Activated naive CD4-positive, alpha-beta T cell treated with anti-CD3 and anti-CD28 coated beads, Interleukin-2, amount 10 ng/mL, durations not matched to agents 7 days and 5 days (primary cell): ENCODE data around the gene EHMT2.

Experiments
- CTCF ChIA-PET: fragments of 350-600 bp; sonication (Branson Sonifier 250); formaldehyde crosslinking; loops from one replicate; lab custom pipeline; 2021; ENCODE audit warnings: antibody characterized with exemption; lab: Charles Lee
- DNase-seq: peaks from one replicate; pipeline ENCODE4 v3.0.0-alpha.2; 2020
- H3K27ac Mint-ChIP-seq: one replicate; pipeline ENCODE4 v1.8.0; 2021; ENCODE audit warnings: mild to moderate bottlenecking, moderate library complexity, mixed read lengths
- H3K27me3 Mint-ChIP-seq: one replicate; pipeline ENCODE4 v1.8.0; 2021; ENCODE audit warnings: mild to moderate bottlenecking, mixed read lengths
- H3K36me3 Mint-ChIP-seq: one replicate; pipeline ENCODE4 v1.8.0; 2021; ENCODE audit warnings: mixed read lengths
- H3K4me1 Mint-ChIP-seq: one replicate; pipeline ENCODE4 v1.8.0; 2021; ENCODE audit warnings: mixed read lengths
- H3K4me3 Mint-ChIP-seq: one replicate; pipeline ENCODE4 v1.8.0; 2021; ENCODE audit warnings: mild to moderate bottlenecking, moderate library complexity, mixed read lengths
- H3K9me3 Mint-ChIP-seq: one replicate; pipeline ENCODE4 v1.8.0; 2021; ENCODE audit warnings: mixed read lengths

Gene EHMT2

GRCh38 chr6:31889331-31889972, 8.0 kb downstream of the EHMT2 start:
- CTCF ChIA-PET = interaction anchor here (0.6 to 2.1 kb wide), 2 partner anchors 63 to 175 kb away, joined by 3 to 7 read pairs; no protein-coding TSS in a partner anchor
- no peak for DNase-seq
- Mint-ChIP-seq H3K9me3 (no peaks in the 10 kb centered on the region), H3K27me3 (no peaks in the 10 kb centered on the region), H3K36me3 (peaks cover 47% of the 10 kb centered on the region), H3K4me1 (peaks cover 9% of the 10 kb centered on the region), H3K4me3 (no peak overlapping the region), H3K27ac (no peak overlapping the region)

DNA sequence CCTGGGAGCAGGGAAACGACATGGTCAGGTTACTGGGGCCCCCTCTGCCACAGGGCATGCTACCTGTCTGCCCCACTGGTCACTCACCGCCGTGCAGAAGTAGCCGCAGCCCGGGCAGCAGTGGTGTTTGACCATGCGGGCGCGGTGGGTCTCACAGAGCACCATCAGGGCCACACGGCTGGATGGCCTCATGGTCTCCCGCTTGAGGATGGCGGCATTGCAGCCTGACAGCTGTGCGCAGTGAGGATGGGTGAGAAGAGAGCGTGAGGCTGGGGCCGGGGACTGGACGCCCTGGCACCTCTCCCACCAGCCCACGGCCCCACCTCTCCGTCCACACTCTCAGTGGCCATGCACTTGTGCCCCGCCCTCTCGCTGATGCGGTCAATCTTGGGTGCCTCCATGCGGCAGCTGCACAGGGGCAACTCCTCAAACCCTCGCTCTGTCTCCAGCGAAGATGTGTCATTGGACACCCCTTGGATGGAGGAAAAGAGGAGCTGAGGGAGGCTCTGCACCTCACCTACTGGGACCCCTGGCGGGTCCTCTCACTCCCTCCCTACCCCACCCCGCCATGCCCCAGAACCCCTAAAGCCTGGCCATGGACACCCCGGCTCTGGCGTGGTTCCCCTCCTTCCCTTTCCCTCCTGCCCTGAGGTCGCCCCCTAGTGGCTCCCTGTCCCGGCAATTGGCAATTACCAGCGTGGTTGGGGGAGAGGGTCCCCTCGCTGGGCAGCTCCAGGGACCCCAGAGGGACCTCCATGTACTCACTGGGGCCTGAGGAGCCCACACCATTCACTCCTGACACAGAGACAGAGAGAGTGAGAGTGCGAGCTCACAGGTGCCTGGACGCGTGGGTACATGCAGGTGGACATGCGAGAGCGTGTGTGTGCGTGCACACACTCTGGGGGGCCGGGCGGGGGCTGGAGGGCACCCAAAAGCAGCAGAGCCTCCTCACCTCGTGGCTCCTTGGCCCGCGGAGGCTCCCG, 8.9 kb downstream of the EHMT2 start:
- H3K27ac Mint-ChIP-seq = no peak overlapping the region
- no peak overlapping the region for H3K4me3 Mint-ChIP-seq
- no peaks in the 10 kb centered on the region for H3K27me3 Mint-ChIP-seq
- CTCF ChIA-PET = interaction anchor here (0.6 to 2.1 kb wide), 5 partner anchors 41 to 199 kb away, joined by 3 to 7 read pairs (median 3); no protein-coding TSS in a partner anchor
- H3K4me1 Mint-ChIP-seq = peaks cover 8% of the 10 kb centered on the region
- no peaks in the 10 kb centered on the region for H3K9me3 Mint-ChIP-seq
- H3K36me3 Mint-ChIP-seq = peaks cover 45% of the 10 kb centered on the region
- peak; percentile 60 for DNase-seq

DNA sequence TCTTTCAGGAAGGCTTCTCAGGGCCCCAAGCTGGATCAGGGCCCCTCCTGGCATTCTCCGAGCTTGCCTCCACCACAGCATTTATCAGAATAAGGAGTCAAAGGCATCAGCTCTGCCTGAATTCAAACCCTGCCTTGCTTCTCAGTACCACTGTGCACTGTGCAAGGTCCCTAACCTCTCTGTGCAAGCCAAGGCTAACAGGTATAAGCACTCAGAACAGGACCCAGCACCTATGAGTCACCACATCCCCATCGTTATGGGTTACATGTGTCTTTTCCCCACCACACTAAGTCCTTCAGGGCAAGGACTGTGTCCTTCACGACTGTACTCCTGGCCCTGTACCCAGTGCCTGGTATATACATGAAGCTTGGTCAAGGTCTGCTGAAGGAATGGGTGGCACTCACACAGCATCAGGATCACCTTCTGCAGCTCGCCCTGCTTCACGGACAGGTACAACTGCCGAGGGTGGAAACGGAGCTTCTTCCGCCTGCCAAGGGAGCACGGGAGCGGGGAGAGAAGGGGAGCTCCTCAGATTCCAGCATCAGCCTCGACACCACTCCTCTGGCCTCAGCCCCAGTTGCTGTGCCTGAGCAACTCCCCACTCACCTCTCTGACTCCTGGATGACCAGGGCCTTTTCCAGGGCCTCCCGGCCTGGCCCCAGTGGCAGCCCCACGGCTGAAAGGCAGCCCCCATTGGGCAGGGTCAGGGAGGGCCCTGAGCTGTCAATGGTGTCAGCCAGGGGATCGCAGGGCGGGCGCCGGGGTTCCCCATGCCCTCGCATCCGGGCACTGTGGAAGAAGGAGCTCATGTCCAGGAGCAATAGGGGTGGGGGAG, 10.1 kb downstream of the EHMT2 start:
- H3K9me3 Mint-ChIP-seq = no peaks in the 10 kb centered on the region
- H3K27me3 Mint-ChIP-seq = no peaks in the 10 kb centered on the region
- CTCF ChIA-PET = interaction anchor here (0.7 to 1.0 kb wide), 2 partner anchors 24 to 65 kb away, joined by 3 to 4 read pairs; partner anchors contain the start of gene NEU1
- no peak overlapping the region for H3K4me3 Mint-ChIP-seq
- peaks cover 2% of the 10 kb centered on the region for H3K4me1 Mint-ChIP-seq
- H3K27ac Mint-ChIP-seq = no peak overlapping the region
- peaks cover 46% of the 10 kb centered on the region for H3K36me3 Mint-ChIP-seq
- DNase-seq = no peak

DNA sequence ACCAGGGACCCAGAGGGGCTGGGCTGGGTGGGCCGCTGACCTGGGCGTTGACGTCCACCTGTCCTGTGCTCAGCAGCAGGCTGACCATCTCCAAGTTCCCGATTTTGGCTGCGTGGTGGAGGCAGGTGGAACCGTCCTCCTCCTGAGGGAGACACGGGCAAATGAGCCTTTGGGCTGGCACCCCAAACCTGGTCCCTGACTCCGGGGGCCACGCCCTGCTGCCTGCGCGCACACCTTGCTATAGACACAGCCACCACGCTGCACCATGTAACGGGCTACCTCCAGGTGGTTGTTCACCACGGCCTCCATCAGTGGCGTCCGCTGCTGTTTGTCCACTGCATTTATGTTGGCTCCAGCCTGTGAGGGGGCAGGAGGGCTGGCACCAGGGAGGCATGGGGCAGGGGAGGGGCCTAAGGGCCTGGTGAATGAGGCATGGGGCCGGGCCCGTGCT, 10.9 kb downstream of the EHMT2 start:
- CTCF ChIA-PET = no interaction called here
- Mint-ChIP-seq H3K9me3 (no peaks in the 10 kb centered on the region), H3K27ac (no peak overlapping the region), H3K4me1 (peaks cover 2% of the 10 kb centered on the region), H3K27me3 (no peaks in the 10 kb centered on the region), H3K36me3 (peaks cover 43% of the 10 kb centered on the region), H3K4me3 (no peak overlapping the region)
- DNase-seq = no peak

GRCh38 chr6:31884528-31885035, 12.9 kb downstream of the EHMT2 start:
- no peak for DNase-seq
- Mint-ChIP-seq H3K4me1 (no peaks in the 10 kb centered on the region), H3K27ac (no peak overlapping the region), H3K9me3 (no peaks in the 10 kb centered on the region), H3K36me3 (peaks cover 47% of the 10 kb centered on the region), H3K4me3 (no peak overlapping the region), H3K27me3 (no peaks in the 10 kb centered on the region)
- CTCF ChIA-PET = no interaction called here

- Mint-ChIP-seq H3K4me3 (no peak overlapping the region), H3K9me3 (no peaks in the 10 kb centered on the region), H3K36me3 (peaks cover 46% of the 10 kb centered on the region), H3K4me1 (no peaks in the 10 kb centered on the region), H3K27ac (no peak overlapping the region), H3K27me3 (no peaks in the 10 kb centered on the region)
- CTCF ChIA-PET = no interaction called here
- DNase-seq = no peak
These were observed 13.8 kb downstream of the EHMT2 start for GRCh38 chr6:31883676-31884075.

DNA sequence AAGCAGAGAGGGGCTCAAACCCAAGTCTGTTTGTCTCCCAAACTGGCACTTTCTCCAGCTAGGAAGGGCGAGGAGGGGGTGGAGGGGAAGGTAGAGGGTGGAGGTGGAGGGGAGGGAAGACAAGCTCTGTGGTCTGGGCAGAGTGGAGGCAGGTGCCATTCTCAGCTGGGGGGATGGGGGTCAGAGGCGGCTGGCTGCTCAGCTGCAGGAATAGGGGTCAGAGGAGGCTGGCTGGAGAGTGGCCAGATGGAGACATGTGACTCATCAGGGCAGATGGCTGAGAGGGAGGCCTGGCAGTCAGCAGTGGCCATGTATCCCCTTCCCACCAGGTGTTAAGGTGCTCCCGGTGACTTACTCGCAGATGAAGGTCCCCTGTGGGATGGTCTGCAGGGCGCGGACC, 15.2 kb downstream of the EHMT2 start:
- Mint-ChIP-seq H3K36me3 (peaks cover 41% of the 10 kb centered on the region), H3K9me3 (no peaks in the 10 kb centered on the region), H3K27ac (peak overlapping the region; percentile 37), H3K27me3 (peaks cover 2% of the 10 kb centered on the region), H3K4me1 (no peaks in the 10 kb centered on the region), H3K4me3 (no peak overlapping the region)
- DNase-seq = no peak
- CTCF ChIA-PET = no interaction called here

GRCh38 chr6:31881136-31881859, 16.2 kb downstream of the EHMT2 start:
- H3K4me3 Mint-ChIP-seq = no peak overlapping the region
- CTCF ChIA-PET = no interaction called here
- H3K4me1 Mint-ChIP-seq = no peaks in the 10 kb centered on the region

DNA sequence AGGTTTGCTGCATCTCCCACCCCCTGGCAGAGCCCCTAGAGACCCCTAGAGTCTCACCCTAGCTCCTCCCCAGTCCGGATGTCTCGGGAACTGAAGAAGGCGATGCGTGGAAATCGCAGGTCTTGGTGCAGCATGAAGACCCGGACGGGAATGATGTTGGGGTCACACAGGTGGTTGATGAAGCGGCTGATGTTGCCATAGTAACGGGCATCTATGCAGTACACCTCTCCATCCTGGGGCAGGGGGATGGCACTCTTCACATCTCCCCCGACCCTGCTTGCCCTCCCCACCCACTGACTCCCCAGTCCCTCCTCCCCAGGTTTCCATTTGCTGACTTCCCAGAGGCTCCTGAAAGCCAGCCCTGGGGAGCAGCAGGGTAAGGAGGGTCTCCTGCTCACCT, 16.9 kb downstream of the EHMT2 start:
- H3K36me3 Mint-ChIP-seq = peaks cover 30% of the 10 kb centered on the region
- H3K4me1 Mint-ChIP-seq = no peaks in the 10 kb centered on the region
- H3K27me3 Mint-ChIP-seq = peaks cover 11% of the 10 kb centered on the region
- DNase-seq = no peak
- H3K9me3 Mint-ChIP-seq = no peaks in the 10 kb centered on the region
- CTCF ChIA-PET = no interaction called here
- no peak overlapping the region for H3K27ac Mint-ChIP-seq
- no peak overlapping the region for H3K4me3 Mint-ChIP-seq

More at GRCh38 chr6:31881136-31881859, 16.2 kb downstream of the EHMT2 start:
- no peaks in the 10 kb centered on the region for H3K9me3 Mint-ChIP-seq
- peaks cover 7% of the 10 kb centered on the region for H3K27me3 Mint-ChIP-seq
- H3K36me3 Mint-ChIP-seq = peaks cover 36% of the 10 kb centered on the region
- DNase-seq = no peak
- H3K27ac Mint-ChIP-seq = no peak overlapping the region

DNA sequence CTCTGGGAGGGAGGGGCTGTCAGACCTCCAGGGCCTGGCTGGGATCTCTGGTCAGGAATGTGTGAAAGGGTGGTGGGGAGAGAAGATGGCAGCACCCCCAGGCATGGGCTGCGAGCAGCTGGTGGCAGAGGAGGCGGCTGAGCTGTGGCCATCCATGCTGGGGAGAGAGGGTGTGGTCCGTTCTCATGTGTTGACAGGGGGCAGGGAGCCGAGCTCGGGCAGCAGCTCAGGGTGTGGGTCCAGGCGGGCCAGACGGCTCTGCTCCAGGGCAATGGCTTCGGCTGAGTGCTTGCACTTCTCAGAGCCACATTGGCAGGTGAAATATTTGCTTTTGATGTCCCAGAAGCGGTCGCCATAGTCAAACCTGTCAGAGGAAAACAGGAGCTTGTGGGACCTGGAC, 17.6 kb downstream of the EHMT2 start:
- DNase-seq = no peak
- no peaks in the 10 kb centered on the region for H3K4me1 Mint-ChIP-seq
- H3K9me3 Mint-ChIP-seq = no peaks in the 10 kb centered on the region
- H3K27ac Mint-ChIP-seq = no peak overlapping the region
- peaks cover 13% of the 10 kb centered on the region for H3K27me3 Mint-ChIP-seq
- CTCF ChIA-PET = no interaction called here
- H3K4me3 Mint-ChIP-seq = no peak overlapping the region
- H3K36me3 Mint-ChIP-seq = peaks cover 28% of the 10 kb centered on the region

DNA sequence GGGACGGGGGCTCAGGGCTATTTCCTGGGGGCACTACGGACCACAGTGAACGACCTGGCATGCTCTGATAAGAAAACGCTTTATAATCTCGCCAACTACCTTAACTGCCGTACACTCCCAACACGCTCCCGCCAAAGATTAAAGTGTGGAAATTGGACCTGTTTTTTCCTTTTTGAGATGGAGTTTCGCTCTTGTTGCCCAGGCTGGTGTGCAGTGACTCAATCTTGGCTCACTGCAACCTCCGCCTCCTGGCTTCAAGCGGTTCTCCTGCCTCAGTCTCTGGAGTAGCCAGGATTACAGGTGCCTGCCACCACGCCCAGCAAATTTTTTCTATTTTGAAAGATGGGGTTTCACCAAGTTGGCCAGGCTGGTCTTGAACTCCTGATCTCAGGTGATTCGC, 18.4 kb downstream of the EHMT2 start:
- Mint-ChIP-seq H3K9me3 (no peaks in the 10 kb centered on the region), H3K27ac (no peak overlapping the region), H3K4me3 (no peak overlapping the region), H3K4me1 (peaks cover 2% of the 10 kb centered on the region), H3K36me3 (peaks cover 28% of the 10 kb centered on the region), H3K27me3 (peaks cover 21% of the 10 kb centered on the region)
- CTCF ChIA-PET = no interaction called here
- DNase-seq = no peak

DNA sequence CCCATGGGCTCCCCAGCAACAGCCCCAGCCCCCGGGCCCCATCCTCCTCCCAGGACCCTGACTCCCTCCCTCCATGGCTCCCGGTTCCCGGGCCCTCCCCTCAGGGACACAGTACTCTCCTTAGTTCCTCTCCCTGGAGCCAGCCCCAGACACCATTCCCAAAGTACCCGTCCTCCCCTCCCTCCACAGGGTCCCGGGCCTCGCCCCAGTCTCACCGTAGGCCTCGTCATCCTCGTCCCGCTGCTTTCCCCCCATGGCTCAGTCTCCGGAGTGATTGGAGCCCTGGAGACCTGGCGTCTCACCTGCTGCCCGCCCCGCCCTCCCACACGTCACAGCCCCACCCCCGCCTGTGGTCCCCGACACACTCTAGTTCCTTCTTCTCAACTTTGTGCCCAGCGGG, 18.8 kb downstream of the EHMT2 start, which contains the start of gene SLC44A4:
TSS of gene SLC44A4 (minus strand) at position 272 of the 400 bp plus-strand sequence. CDS start at position 255, 17 bp downstream.
- Mint-ChIP-seq H3K27ac (peak within 1 kb of the TSS; percentile 33), H3K9me3 (no peaks in the 10 kb centered on the region), H3K4me3 (no peak within 1 kb of the TSS), H3K27me3 (peaks cover 22% of the 10 kb centered on the region), H3K4me1 (peaks cover 2% of the 10 kb centered on the region), H3K36me3 (peaks cover 28% of the 10 kb centered on the region)
- CTCF ChIA-PET = interaction anchor here (1.2 kb wide), 1 partner anchor 109 kb away, joined by 4 read pairs; no protein-coding TSS in a partner anchor
- no peak for DNase-seq

DNA sequence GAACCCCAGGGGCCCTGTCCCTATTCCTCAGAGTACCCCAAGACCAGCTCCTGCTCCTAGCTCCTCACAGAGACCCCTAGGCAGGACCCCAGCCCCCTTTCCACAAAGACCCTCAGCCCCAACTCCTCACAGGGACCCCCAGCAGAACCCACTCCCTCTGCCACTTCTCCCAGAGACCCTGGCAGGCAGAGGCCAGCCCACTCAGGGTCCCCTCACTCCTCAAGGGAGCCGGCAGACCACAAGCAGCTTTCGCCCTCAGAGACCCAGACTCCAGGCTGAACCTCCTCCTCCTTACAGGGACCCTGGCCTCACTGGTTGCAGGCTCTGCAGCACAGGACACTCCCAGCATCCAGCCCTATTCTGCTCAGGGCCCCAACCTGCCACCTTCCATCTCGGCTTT, 19.3 kb downstream of the EHMT2 start:
- Mint-ChIP-seq H3K9me3 (no peaks in the 10 kb centered on the region), H3K36me3 (peaks cover 28% of the 10 kb centered on the region), H3K4me1 (peaks cover 2% of the 10 kb centered on the region), H3K27me3 (peaks cover 25% of the 10 kb centered on the region), H3K4me3 (no peak overlapping the region), H3K27ac (peak overlapping the region; percentile 33)
- DNase-seq = no peak
- CTCF ChIA-PET = interaction anchor here (1.2 kb wide), 1 partner anchor 108 kb away, joined by 4 read pairs; no protein-coding TSS in a partner anchor
